8988T (cell line): ENCODE data around the gene FNDC1.

Experiments
- DNase-seq: peaks from one replicate; pipeline ENCODE4 v3.0.0; 2011

Gene FNDC1

DNA sequence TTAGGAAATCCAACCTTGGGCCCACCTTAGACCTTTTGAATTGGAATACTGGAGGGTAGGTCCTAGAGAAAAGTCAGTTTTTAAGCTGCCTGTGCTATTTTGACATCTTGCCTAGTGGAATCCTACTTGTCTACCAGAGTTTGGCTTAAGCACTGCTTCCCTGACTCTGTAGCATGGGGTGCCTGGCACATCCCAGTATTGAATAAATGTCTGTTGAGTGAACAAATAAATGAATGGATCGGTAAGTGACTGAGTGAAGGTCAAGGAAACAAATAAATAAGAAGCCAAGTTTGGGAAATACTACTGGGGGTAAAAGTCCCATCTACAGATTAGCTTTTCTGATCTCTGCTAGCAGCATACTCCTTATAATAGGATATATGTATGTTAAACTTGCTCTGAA lies 140.5 kb downstream of the FNDC1 start:
- no peak for DNase-seq

DNA sequence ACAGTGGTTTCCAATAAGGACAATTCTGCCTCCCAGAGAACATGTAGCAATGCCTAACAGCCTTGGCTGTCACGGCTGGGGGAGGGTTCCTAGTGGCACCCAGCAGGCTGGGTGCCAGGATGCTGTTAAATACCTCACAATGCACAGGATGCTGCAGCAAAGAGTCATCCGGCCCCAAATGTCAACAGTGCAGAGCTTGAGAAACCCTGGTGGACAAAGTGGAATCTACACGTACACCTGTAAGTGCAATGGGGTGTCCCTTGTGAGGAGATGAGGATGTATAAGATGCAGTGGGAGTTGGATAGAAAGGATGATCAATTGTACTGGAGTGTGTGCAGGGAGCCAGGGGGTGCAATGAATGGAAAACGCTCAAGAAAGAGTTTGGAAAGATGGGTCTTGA lies 142.4 kb downstream of the FNDC1 start:
- no peak for DNase-seq

GRCh38 chr6:159312206-159312605 lies 143.0 kb downstream of the FNDC1 start:
- no peak for DNase-seq

GRCh38 chr6:159313018-159313417 lies 143.8 kb downstream of the FNDC1 start:
- no peak for DNase-seq

- no peak for DNase-seq
These were observed 146.4 kb downstream of the FNDC1 start for GRCh38 chr6:159315562-159315961.

- no peak for DNase-seq
These were observed 148.2 kb downstream of the FNDC1 start for GRCh38 chr6:159317430-159317829.

DNA sequence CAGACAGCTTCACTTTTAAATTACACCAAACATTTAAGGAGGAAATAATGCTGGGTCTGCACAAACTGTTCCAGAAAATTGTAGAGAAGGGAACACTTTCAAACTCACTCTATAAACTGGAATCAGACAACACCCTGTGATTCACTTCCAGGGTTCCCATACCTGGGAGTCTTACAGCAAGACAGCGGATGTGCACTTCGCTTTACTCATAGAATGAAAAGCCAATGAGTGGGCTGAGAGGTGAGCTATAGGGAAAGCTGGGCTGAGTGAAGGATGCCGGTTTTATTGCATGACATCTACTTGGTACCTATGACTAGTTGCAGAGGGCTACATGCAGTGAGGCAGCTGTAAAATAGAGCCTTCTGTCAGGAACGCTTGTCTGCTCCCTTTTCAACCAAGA lies 152.1 kb downstream of the FNDC1 start:
- no peak for DNase-seq
